ACC112 (cell line): ENCODE data around the gene C2CD3.
A peak's percentile ranks its signal among the peaks of the same experiment; 100 is the strongest.
"Not testable (repeated sequence)": the region's sequence is repeated elsewhere in the genome, so short reads cannot be mapped to it uniquely, and the experiment has no call there.

Experiments
- H2AFZ ChIP-seq: fragments of 200-600 bp; sonication (generic); one replicate; pipeline ENCODE4 v1.6.0; 2017; ENCODE audit warnings: antibody characterized with exemption, low read length; ENCODE audit not compliant: unreplicated experiment
- H3K27ac ChIP-seq: fragments of 200-600 bp; sonication (generic); 2 replicates; pipeline ENCODE4 v1.5.1; 2014; ENCODE audit warnings: low read depth, mild to moderate bottlenecking, antibody characterized with exemption, low read length, moderate library complexity
- H3K27me3 ChIP-seq: fragments of 200-600 bp; sonication (generic); 2 replicates; pipeline ENCODE4 v1.6.1; 2014; ENCODE audit warnings: mild to moderate bottlenecking, antibody characterized with exemption, low read length, moderate library complexity, mixed read lengths; ENCODE audit not compliant: insufficient read depth
- H3K36me3 ChIP-seq: fragments of 200-600 bp; sonication (generic); 2 replicates; pipeline ENCODE4 v1.6.1; 2016; ENCODE audit warnings: mild to moderate bottlenecking, antibody characterized with exemption, low read length, moderate library complexity, mixed read lengths; ENCODE audit not compliant: insufficient read depth
- H3K4me1 ChIP-seq: fragments of 200-600 bp; sonication (generic); one replicate; pipeline ENCODE4 v1.6.1; 2016; ENCODE audit warnings: low read length, mixed read lengths; ENCODE audit not compliant: insufficient read depth, unreplicated experiment, control insufficient read depth
- H3K4me3 ChIP-seq: fragments of 200-600 bp; sonication (generic); 2 replicates; pipeline ENCODE4 v1.5.1; 2014; ENCODE audit warnings: mild to moderate bottlenecking, low read depth, low read length
- H3K79me2 ChIP-seq: fragments of 200-600 bp; sonication (generic); one replicate; pipeline ENCODE4 v1.6.0; 2016; ENCODE audit warnings: low read length; ENCODE audit not compliant: control insufficient read depth, unreplicated experiment, insufficient read depth

Gene C2CD3

DNA sequence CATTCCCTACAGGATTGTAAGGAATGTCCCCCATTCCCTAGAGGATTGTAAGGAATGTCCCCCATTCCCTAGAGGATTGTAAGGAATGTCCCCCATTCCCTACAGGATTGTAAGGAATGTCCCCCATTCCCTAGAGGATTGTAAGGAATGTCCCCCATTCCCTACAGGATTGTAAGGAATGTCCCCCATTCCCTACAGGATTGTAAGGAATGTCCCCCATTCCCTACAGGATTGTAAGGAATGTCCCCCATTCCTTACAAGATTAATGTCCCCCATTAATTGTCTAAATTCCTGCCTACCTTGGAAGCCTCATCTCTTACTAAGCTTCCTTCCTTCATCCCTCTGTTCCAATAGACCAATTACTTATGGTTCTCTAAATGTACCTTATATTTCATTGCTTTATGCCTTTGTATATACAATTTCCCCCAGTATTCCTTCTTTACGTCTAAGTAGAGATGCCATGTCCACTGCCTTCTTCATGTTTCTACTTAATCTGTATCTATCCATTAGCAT, 30.8 kb downstream of the C2CD3 start:
- H3K79me2 ChIP-seq, H3K27me3 ChIP-seq, H3K4me3 ChIP-seq, H2AFZ ChIP-seq, H3K36me3 ChIP-seq: not testable (repeated sequence)
- Histone ChIP-seq H3K27ac (0 out of 2 replicates have a peak overlapping the region, but pooled peaks have one; percentile 4), H3K4me1 (peaks cover 55% of the 10 kb centered on the region)

DNA sequence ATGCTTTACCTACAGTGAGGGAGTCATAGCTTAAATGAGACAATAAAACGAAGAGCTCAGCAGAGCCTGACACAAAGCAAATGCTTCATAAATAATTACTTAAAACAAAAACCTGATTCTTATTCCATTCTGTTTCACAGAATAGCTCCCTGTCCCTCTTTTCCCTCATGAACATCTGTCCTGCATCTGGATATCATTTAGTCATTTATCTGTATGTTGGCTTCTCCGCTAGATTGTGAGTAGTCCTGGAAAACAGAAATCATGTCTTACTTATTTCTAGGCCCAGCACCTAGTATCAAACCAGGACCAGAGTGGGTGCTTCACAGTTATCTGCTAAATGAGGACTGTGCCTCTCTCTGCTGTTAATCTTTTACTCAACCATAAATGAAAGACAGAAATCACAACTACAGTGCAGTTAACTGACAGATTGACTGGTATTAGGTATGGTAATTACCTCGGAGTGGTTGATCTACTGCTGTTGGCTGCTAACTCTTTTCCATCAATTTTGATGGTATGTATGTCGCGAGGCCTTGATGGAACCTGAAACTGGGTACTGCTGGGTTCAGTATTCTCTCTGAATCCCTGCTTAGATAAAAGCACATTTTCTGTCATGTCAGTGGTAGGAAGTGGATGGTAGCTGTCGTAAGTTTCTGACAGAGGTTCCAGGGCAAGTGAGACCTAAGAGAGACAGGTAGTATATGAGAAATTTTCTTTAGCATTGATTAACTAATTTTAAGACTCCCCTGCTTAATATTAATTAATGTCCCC, 31.5 kb downstream of the C2CD3 start:
- Histone ChIP-seq H3K36me3 (peaks cover 5% of the 10 kb centered on the region), H2AFZ (no peak overlapping the region), H3K27ac (peak overlapping the region; percentile 80), H3K4me3 (no peak overlapping the region), H3K79me2 (no peaks in the 10 kb centered on the region), H3K4me1 (peaks cover 59% of the 10 kb centered on the region), H3K27me3 (no peaks in the 10 kb centered on the region)

GRCh38 chr11:74138572-74138971, 32.2 kb downstream of the C2CD3 start:
- H3K27ac ChIP-seq, result peak overlapping the region; percentile 80
- no peak overlapping the region for H3K4me3 ChIP-seq
- H3K36me3 ChIP-seq, result peaks cover 5% of the 10 kb centered on the region
- H3K27me3 ChIP-seq, result no peaks in the 10 kb centered on the region
- peaks cover 59% of the 10 kb centered on the region for H3K4me1 ChIP-seq
- H3K79me2 ChIP-seq, result no peaks in the 10 kb centered on the region
- H2AFZ ChIP-seq, result no peak overlapping the region

DNA sequence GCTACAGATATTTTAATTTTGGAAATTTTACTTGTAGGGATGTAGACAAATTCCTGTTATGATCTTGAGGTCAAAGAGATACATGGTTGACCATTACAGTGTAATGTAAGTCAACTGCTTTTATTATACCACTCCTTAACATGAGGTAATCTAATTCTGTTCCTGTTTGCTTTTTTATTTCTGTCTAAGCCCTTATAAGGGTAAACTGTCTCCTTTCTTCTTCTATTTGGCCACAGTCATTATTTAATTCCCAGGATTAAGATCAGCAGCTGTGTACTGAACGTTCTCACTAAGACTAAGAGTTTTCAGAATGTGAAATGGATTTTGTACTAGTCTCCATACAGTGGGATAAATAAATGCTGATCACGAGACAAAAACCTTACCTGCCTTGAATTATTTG, 32.8 kb downstream of the C2CD3 start:
- Histone ChIP-seq H3K4me1 (peaks cover 57% of the 10 kb centered on the region), H3K79me2 (no peaks in the 10 kb centered on the region), H2AFZ (no peak overlapping the region), H3K36me3 (peaks cover 5% of the 10 kb centered on the region), H3K4me3 (no peak overlapping the region), H3K27me3 (no peaks in the 10 kb centered on the region), H3K27ac (peak overlapping the region; percentile 80)

GRCh38 chr11:74135127-74135840, 35.5 kb downstream of the C2CD3 start:
- Histone ChIP-seq H3K36me3 (peaks cover 13% of the 10 kb centered on the region), H3K4me1 (peaks cover 40% of the 10 kb centered on the region), H3K27me3 (no peaks in the 10 kb centered on the region), H3K4me3 (no peak overlapping the region), H2AFZ (no peak overlapping the region), H3K79me2 (no peaks in the 10 kb centered on the region), H3K27ac (peak overlapping the region; percentile 21)

DNA sequence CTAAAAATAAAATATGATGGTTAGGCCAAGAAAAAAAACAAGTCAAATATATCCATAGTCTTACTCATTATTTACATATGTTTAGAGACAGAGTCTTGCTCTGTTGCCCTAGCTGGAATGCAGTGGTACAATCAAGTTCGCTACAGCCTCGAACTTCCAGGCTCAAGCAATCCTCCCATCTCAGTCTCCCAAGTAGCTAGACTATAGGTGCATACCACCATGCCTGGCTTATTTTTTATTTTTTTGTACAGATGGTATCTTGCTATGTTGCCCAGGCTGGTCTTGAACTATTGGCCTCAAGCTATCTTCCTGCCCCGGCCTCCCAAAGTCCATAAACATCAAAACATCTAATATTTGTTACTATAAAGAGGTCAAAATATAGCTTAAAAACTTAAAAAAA, 36.1 kb downstream of the C2CD3 start:
- H3K4me3 ChIP-seq, result no peak overlapping the region
- H2AFZ ChIP-seq, result no peak overlapping the region
- no peaks in the 10 kb centered on the region for H3K79me2 ChIP-seq
- peaks cover 13% of the 10 kb centered on the region for H3K36me3 ChIP-seq
- H3K27ac ChIP-seq, result no peak overlapping the region
- no peaks in the 10 kb centered on the region for H3K27me3 ChIP-seq
- peaks cover 33% of the 10 kb centered on the region for H3K4me1 ChIP-seq

GRCh38 chr11:74133436-74133835, 37.4 kb downstream of the C2CD3 start:
- Histone ChIP-seq H3K79me2 (no peaks in the 10 kb centered on the region), H3K4me1 (peaks cover 21% of the 10 kb centered on the region), H3K4me3 (no peak overlapping the region), H3K27ac (no peak overlapping the region), H3K27me3 (no peaks in the 10 kb centered on the region), H3K36me3 (peaks cover 13% of the 10 kb centered on the region), H2AFZ (no peak overlapping the region)

DNA sequence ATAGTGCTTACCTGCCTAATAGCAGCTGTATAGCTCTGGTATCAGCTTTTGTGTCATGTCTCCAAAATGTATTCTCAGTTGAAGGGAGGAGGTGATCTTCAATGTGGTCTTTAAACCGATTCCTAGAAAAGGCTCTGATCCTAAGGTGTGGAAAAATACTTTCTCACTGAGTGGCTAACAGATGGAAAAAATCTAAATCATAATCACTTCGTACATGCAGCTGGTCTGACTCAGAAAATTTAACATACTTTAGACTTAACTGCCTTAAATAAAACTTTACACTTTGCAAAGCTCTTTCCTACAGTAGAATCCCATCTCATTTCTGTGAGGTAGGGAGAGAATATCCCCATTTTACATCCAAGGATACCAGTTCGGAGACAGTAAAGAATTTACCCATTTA, 38.0 kb downstream of the C2CD3 start:
- Histone ChIP-seq H2AFZ (no peak overlapping the region), H3K36me3 (peaks cover 13% of the 10 kb centered on the region), H3K4me3 (no peak overlapping the region), H3K27ac (no peak overlapping the region), H3K79me2 (no peaks in the 10 kb centered on the region), H3K27me3 (no peaks in the 10 kb centered on the region), H3K4me1 (peaks cover 15% of the 10 kb centered on the region)

- H3K4me3 ChIP-seq, H3K4me1 ChIP-seq, H3K36me3 ChIP-seq, H3K79me2 ChIP-seq, H3K27me3 ChIP-seq, H2AFZ ChIP-seq, H3K27ac ChIP-seq: not testable (repeated sequence)
These were observed 41.7 kb downstream of the C2CD3 start for GRCh38 chr11:74129121-74129520.

GRCh38 chr11:74123008-74123448, 47.8 kb downstream of the C2CD3 start:
- Histone ChIP-seq H2AFZ (no peak overlapping the region), H3K27ac (no peak overlapping the region), H3K4me3 (no peak overlapping the region)

More at GRCh38 chr11:74123008-74123448, 47.8 kb downstream of the C2CD3 start:
- Histone ChIP-seq H3K4me1 (no peaks in the 10 kb centered on the region), H3K36me3 (peaks cover 4% of the 10 kb centered on the region; the same call in 1 of the 2 replicates), H3K79me2 (no peaks in the 10 kb centered on the region), H3K27me3 (no peaks in the 10 kb centered on the region)
